ENCODE results near the gene PYM1.
A peak's percentile ranks its signal among the peaks of the same experiment; 100 is the strongest.

PYM1 gene

DNA sequence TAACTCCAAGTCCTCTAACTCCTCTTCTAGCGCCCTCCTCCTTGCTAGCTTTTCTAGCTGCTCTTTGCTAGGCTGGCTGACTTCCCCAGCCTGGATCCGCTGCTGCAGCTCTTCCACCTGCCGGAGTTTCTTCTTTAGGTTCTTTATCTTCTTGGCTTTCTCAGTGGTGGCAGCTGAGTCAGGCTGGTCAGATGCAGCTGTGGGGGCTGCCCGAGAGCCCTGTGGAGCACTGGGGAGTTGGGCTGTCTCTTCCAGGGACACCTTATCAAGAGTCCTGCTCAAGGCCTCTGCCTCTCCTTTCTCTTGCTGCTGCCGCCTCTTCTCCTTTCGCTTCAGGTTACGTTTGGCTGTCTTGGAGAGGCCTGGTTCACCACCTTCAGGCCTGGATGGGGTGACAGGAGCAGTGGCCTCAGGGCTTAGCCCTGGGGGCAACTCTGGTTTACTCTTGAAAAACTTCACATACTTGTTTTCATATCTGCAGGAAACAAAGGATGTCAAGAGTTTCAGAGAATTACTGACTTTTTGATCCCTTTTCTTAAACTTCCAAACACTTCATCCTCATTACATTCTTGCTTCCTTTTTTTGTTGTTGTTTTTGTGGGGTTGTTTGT, 25.7 kb downstream of the PYM1 start (continued):
- TF ChIP-seq ZNF37A (tag by site-specific recombination; IDR thresholded peaks at IDR 0.05), result no peak

DNA sequence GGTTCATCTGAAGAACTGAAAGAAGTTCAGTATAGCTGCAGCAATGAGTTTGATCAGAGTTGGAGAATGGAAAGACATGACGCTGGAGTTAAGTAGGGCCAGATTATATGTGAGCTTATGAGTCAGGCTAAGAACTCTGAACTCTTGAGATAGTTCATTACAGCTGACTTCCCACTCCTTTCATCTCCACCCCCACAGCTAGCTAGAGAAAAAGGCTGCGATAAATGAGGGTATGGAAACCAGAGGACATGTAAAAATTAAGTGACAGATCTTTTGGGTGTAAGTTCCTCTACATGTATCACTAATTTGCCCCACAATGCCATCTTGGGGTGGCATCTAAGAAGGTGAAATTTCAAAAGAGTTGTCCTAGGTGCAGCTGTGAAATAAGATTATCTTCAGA, 28.6 kb downstream of the PYM1 start:
- Histone ChIP-seq H3K27ac (ENCODE audit: extremely low read depth, low read depth, low read length) (no peak overlapping the region), H3K4me1 (ENCODE audit: control insufficient read depth, insufficient read depth, low read length) (no peaks in the 10 kb centered on the region), H3K9me3 (ENCODE audit: control insufficient read depth, insufficient read depth, low read depth, low read length) (no peaks in the 10 kb centered on the region), H3K36me3 (ENCODE audit: control insufficient read depth in 2 of 2, insufficient read depth in 1 of 2, low read length in 2 of 2) (peaks cover 0 to 23% of the 10 kb centered on the region in 2 experiments; a peak in 2 of 3 replicates), H3K4me3 (ENCODE audit: low read depth, low read length) (no peak overlapping the region)
- no peak for TF ChIP-seq ZNF707 (tag by site-specific recombination; IDR thresholded peaks at IDR 0.05)
- no peak for TF ChIP-seq YY1 (tag by site-specific recombination; IDR thresholded peaks at IDR 0.05)
- peak; percentile 52 for TF ChIP-seq ZFHX2 (tag by site-specific recombination; conservative IDR thresholded peaks at IDR 0.05)
- 0 out of 2 replicates have a peak, but pooled peaks have one; percentile 31 for TF ChIP-seq EGR2 (tag by site-specific recombination; IDR thresholded peaks at IDR 0.05; ENCODE audit: low read depth)
- ChIA-PET POLR2A (interaction anchor here (1.2 kb wide), 1 partner anchor 70 kb away, joined by 3 read pairs; the partner anchor contains the start of gene DNAJC14), CTCF (interaction anchor here (0.6 kb wide), 1 partner anchor 59 kb away, joined by 3 read pairs; no protein-coding TSS in a partner anchor)

DNA sequence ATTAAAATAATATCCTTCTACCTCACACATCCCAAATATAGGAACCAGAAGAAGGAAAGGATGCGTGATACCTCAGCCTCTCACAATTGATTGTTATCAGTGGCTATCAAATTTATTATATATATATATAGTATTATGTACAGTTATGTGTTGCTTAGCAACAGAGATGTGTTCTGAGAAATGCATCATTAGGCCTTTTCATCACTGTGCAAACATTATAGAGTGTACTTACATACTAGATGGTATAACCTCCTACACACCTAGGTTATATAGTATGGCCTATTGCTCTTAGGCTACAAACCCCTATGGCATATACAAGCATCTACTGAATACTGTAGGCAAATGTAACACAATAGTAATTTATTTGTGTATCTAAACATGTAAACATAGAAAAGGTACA, 34.0 kb downstream of the PYM1 start:
- POLR2A ChIA-PET, result interaction anchor here (0.6 kb wide), 1 partner anchor 215 kb away, joined by 3 read pairs; no protein-coding TSS in a partner anchor
- Histone ChIP-seq H3K9me3 (ENCODE audit: control insufficient read depth, insufficient read depth, low read depth, low read length) (no peaks in the 10 kb centered on the region), H3K27ac (ENCODE audit: extremely low read depth, low read depth, low read length) (no peak overlapping the region), H3K4me1 (ENCODE audit: control insufficient read depth, insufficient read depth, low read length) (no peaks in the 10 kb centered on the region), H3K4me3 (ENCODE audit: low read depth, low read length) (no peak overlapping the region), H3K36me3 (ENCODE audit: control insufficient read depth in 2 of 2, insufficient read depth in 1 of 2, low read length in 2 of 2) (no peaks in the 10 kb centered on the region; a peak in 1 of 3 replicates)
- CTCF ChIA-PET, result interaction anchor here (1.0 kb wide), 1 partner anchor 36 kb away, joined by 3 read pairs; no protein-coding TSS in a partner anchor
- no peak for TF ChIP-seq ZNF354C (tag by site-specific recombination; IDR thresholded peaks at IDR 0.05; ENCODE audit: borderline replicate concordance, low read depth)
- TF ChIP-seq ZNF670 (tag by site-specific recombination; IDR thresholded peaks at IDR 0.05; ENCODE audit: low read depth), result no peak
- TF ChIP-seq, protein P1, sequence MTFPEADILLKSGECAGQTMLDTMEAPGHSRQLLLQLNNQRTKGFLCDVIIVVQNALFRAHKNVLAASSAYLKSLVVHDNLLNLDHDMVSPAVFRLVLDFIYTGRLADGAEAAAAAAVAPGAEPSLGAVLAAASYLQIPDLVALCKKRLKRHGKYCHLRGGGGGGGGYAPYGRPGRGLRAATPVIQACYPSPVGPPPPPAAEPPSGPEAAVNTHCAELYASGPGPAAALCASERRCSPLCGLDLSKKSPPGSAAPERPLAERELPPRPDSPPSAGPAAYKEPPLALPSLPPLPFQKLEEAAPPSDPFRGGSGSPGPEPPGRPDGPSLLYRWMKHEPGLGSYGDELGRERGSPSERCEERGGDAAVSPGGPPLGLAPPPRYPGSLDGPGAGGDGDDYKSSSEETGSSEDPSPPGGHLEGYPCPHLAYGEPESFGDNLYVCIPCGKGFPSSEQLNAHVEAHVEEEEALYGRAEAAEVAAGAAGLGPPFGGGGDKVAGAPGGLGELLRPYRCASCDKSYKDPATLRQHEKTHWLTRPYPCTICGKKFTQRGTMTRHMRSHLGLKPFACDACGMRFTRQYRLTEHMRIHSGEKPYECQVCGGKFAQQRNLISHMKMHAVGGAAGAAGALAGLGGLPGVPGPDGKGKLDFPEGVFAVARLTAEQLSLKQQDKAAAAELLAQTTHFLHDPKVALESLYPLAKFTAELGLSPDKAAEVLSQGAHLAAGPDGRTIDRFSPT (tag by site-specific recombination; IDR thresholded peaks at IDR 0.05), result no peak
- TF ChIP-seq, protein P2, sequence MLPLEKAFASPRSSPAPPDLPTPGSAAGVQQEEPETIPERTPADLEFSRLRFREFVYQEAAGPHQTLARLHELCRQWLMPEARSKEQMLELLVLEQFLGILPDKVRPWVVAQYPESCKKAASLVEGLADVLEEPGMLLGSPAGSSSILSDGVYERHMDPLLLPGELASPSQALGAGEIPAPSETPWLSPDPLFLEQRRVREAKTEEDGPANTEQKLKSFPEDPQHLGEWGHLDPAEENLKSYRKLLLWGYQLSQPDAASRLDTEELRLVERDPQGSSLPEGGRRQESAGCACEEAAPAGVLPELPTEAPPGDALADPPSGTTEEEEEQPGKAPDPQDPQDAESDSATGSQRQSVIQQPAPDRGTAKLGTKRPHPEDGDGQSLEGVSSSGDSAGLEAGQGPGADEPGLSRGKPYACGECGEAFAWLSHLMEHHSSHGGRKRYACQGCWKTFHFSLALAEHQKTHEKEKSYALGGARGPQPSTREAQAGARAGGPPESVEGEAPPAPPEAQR (tag by site-specific recombination; IDR thresholded peaks at IDR 0.05), result no peak
- no peak for TF ChIP-seq REPIN1 (tag by site-specific recombination; IDR thresholded peaks at IDR 0.05; ENCODE audit: low read depth)
- no peak for TF ChIP-seq SCRT1 (tag by site-specific recombination; IDR thresholded peaks at IDR 0.05; ENCODE audit: borderline replicate concordance)
- TF ChIP-seq ZNF274 (IDR thresholded peaks at IDR 0.05; ENCODE audit: low read length), result no peak
- no peak for TF ChIP-seq ZNF274 (tag by site-specific recombination; IDR thresholded peaks at IDR 0.05; ENCODE audit: borderline replicate concordance)
- no peak for TF ChIP-seq ZSCAN16 (tag by site-specific recombination; IDR thresholded peaks at IDR 0.05)
- TF ChIP-seq ZNF223 (tag by site-specific recombination; IDR thresholded peaks at IDR 0.05), result no peak
- no peak for TF ChIP-seq ZNF140 (tag by site-specific recombination; IDR thresholded peaks at IDR 0.05)
- TF ChIP-seq, protein P3, sequence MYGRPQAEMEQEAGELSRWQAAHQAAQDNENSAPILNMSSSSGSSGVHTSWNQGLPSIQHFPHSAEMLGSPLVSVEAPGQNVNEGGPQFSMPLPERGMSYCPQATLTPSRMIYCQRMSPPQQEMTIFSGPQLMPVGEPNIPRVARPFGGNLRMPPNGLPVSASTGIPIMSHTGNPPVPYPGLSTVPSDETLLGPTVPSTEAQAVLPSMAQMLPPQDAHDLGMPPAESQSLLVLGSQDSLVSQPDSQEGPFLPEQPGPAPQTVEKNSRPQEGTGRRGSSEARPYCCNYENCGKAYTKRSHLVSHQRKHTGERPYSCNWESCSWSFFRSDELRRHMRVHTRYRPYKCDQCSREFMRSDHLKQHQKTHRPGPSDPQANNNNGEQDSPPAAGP (tag by site-specific recombination; IDR thresholded peaks at IDR 0.05), result no peak
- TF ChIP-seq, protein P4, sequence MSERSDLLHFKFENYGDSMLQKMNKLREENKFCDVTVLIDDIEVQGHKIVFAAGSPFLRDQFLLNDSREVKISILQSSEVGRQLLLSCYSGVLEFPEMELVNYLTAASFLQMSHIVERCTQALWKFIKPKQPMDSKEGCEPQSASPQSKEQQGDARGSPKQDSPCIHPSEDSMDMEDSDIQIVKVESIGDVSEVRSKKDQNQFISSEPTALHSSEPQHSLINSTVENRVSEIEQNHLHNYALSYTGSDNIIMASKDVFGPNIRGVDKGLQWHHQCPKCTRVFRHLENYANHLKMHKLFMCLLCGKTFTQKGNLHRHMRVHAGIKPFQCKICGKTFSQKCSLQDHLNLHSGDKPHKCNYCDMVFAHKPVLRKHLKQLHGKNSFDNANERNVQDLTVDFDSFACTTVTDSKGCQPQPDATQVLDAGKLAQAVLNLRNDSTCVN (tag by site-specific recombination; optimal IDR thresholded peaks at IDR 0.05), result no peak
- TF ChIP-seq, protein P5, sequence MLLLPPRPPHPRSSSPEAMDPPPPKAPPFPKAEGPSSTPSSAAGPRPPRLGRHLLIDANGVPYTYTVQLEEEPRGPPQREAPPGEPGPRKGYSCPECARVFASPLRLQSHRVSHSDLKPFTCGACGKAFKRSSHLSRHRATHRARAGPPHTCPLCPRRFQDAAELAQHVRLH (tag by site-specific recombination; IDR thresholded peaks at IDR 0.05), result no peak
- TF ChIP-seq, protein P6, sequence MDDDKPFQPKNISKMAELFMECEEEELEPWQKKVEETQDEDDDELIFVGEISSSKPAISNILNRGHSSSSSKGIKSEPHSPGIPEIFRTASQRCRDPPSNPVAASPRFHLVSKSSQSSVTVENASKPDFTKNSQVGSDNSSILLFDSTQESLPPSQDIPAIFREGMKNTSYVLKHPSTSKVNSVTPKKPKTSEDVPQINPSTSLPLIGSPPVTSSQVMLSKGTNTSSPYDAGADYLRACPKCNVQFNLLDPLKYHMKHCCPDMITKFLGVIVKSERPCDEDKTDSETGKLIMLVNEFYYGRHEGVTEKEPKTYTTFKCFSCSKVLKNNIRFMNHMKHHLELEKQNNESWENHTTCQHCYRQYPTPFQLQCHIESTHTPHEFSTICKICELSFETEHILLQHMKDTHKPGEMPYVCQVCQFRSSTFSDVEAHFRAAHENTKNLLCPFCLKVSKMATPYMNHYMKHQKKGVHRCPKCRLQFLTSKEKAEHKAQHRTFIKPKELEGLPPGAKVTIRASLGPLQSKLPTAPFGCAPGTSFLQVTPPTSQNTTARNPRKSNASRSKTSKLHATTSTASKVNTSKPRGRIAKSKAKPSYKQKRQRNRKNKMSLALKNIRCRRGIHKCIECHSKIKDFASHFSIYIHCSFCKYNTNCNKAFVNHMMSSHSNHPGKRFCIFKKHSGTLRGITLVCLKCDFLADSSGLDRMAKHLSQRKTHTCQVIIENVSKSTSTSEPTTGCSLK (tag by site-specific recombination; IDR thresholded peaks at IDR 0.05), result no peak
- no peak for TF ChIP-seq ZNF433 (tag by site-specific recombination; IDR thresholded peaks at IDR 0.05; ENCODE audit: low read depth)
- no peak for TF ChIP-seq ZNF664 (tag by site-specific recombination; IDR thresholded peaks at IDR 0.05)
